GM23338 (cell line): ENCODE results near the gene NDUFB4. TPM values are rescaled to one million over a fixed set of nuclear protein-coding genes. Genes with fewer than 3 reads are reported as not detected.

Experiments used
- ATAC-seq: fragments of 200-7000 bp; cut with Tn5 transposase; 3 replicates; pipeline ENCODE4 v1.9.1; 2020
- DNase-seq: peaks from one replicate; pipeline ENCODE4 v3.0.0-alpha.2; 2015; ENCODE audit warnings: low spot score
- H2AFZ ChIP-seq: fragments of 200-600 bp; sonication (generic); 2 replicates; pipeline ENCODE4 v1.8.0; 2016; ENCODE audit warnings: antibody characterized with exemption, mild to moderate bottlenecking, moderate library complexity
- H3F3A ChIP-seq: fragments of 200-600 bp; sonication (generic); replicated peaks from 2 replicates; pipeline ENCODE4 v1.8.0; 2017; ENCODE audit warnings: antibody characterized with exemption, mixed run types, low read depth
- H3K27ac ChIP-seq: fragments of 200-600 bp; sonication (generic); 2 replicates; pipeline ENCODE4 v1.6.1; 2016; ENCODE audit warnings: low read depth
- H3K27me3 ChIP-seq: fragments of 200-600 bp; sonication (generic); 2 replicates; pipeline ENCODE4 v1.8.0; 2016; ENCODE audit warnings: mild to moderate bottlenecking, mixed run types, moderate library complexity; ENCODE audit not compliant: insufficient read depth
- H3K36me3 ChIP-seq: fragments of 200-600 bp; sonication (generic); 2 replicates; pipeline ENCODE4 v1.8.0; 2016; ENCODE audit warnings: mild to moderate bottlenecking; ENCODE audit not compliant: insufficient read depth
- H3K4me1 ChIP-seq: fragments of 200-600 bp; sonication (generic); 2 replicates; pipeline ENCODE4 v1.8.0; 2016; ENCODE audit warnings: mild to moderate bottlenecking, moderate library complexity; ENCODE audit not compliant: insufficient read depth
- H3K4me2 ChIP-seq: fragments of 200-600 bp; sonication (generic); 2 replicates; pipeline ENCODE4 v1.7.1; 2017; ENCODE audit warnings: mixed run types
- H3K4me3 ChIP-seq: fragments of 200-600 bp; sonication (generic); 2 replicates; pipeline ENCODE4 v1.6.1; 2016; ENCODE audit warnings: mixed run types
- H3K79me2 ChIP-seq: fragments of 200-600 bp; sonication (generic); replicated peaks from 2 replicates; pipeline ENCODE4 v1.8.0; 2017; ENCODE audit warnings: mild to moderate bottlenecking; ENCODE audit not compliant: insufficient read depth
- H3K9me2 ChIP-seq: fragments of 200-600 bp; sonication (generic); 2 replicates; pipeline ENCODE4 v1.8.0; 2017; ENCODE audit not compliant: insufficient read depth
- H4K20me1 ChIP-seq: fragments of 200-600 bp; sonication (generic); replicated peaks from 2 replicates; pipeline ENCODE4 v1.8.0; 2017; ENCODE audit warnings: mild to moderate bottlenecking; ENCODE audit not compliant: insufficient read depth
- H3K27ac Mint-ChIP-seq: 2 replicates; pipeline ENCODE4 v1.8.0; 2020; ENCODE audit warnings: inconsistent platforms, mild to moderate bottlenecking, moderate library complexity, mixed read lengths
- H3K27me3 Mint-ChIP-seq: 3 replicates; pipeline ENCODE4 v1.8.0; 2022; ENCODE audit warnings: low read depth, mild to moderate bottlenecking, moderate library complexity, mixed read lengths, inconsistent platforms; ENCODE audit not compliant: insufficient read depth, poor library complexity
- H3K36me3 Mint-ChIP-seq: 3 replicates; pipeline ENCODE4 v1.8.0; 2021; ENCODE audit warnings: low read depth, mild to moderate bottlenecking, inconsistent platforms, moderate library complexity, mixed read lengths
- H3K4me1 Mint-ChIP-seq: 3 replicates; pipeline ENCODE4 v1.8.0; 2020; ENCODE audit warnings: mild to moderate bottlenecking, inconsistent platforms, mixed read lengths
- H3K4me3 Mint-ChIP-seq: 3 replicates; pipeline ENCODE4 v1.8.0; 2021; ENCODE audit warnings: moderate library complexity, mild to moderate bottlenecking, inconsistent platforms, mixed read lengths
- H3K9me3 Mint-ChIP-seq: 3 replicates; pipeline ENCODE4 v1.8.0; 2020; ENCODE audit warnings: moderate library complexity, mild to moderate bottlenecking, inconsistent platforms, mixed read lengths
- CTCF ChIP-seq, 2 experiments: fragments of 200-600 bp in 1 of 2; sonication (generic) in 1 of 2; conservative IDR thresholded peaks; 2 replicates each; pipeline versions ENCODE4 v1.5.1 to v1.6.1; 2016 to 2017; ENCODE audit warnings: antibody characterized with exemption in 2 of 2, low read depth in 2 of 2, mild to moderate bottlenecking in 2 of 2, moderate library complexity in 1 of 2
- ETS1 ChIP-seq: IDR thresholded peaks from 2 replicates; pipeline ENCODE4 v1.6.1; 2016; ENCODE audit warnings: antibody characterized with exemption
- EZH2phosphoT487 ChIP-seq: fragments of 200-600 bp; sonication (generic); IDR thresholded peaks from one replicate; pipeline ENCODE4 v1.8.1; 2018; ENCODE audit warnings: antibody characterized with exemption; ENCODE audit not compliant: unreplicated experiment
- NANOG ChIP-seq: IDR thresholded peaks from 2 replicates; pipeline ENCODE4 v1.6.1; 2016; ENCODE audit warnings: antibody characterized with exemption, borderline replicate concordance
- STAT1 ChIP-seq: IDR thresholded peaks from one replicate; pipeline ENCODE4 v1.6.1; 2016; ENCODE audit warnings: antibody characterized with exemption; ENCODE audit not compliant: unreplicated experiment
- ZNF462 ChIP-seq: fragments of 250-450 bp; sonication (Bioruptor Pico); IDR thresholded peaks from 2 replicates; pipeline ENCODE4 v1.5.0; 2020; ENCODE audit warnings: mild to moderate bottlenecking, moderate library complexity
- polyA plus RNA-seq: library from polyadenylated mRNA; unstranded; fragments of >200 nt; fragmentation: Nextera tagmentation; extraction: Ambion mirVana; gene quantifications from 2 replicates; pipeline ENCODE4 v1.2.1, GENCODE V29; 2016
- total RNA-seq: library from RNA; depleted of rRNA; stranded (reverse); fragments of >200 nt; shearing (Covaris generic); gene quantifications from 2 replicates; pipeline ENCODE4 v1.2.3, GENCODE V29; 2014

NDUFB4 gene
- total and polyA plus RNA-seq, 2 experiments from 2014 or later = 199 to 716 TPM

GRCh38 chr3:120645083-120645845 is 49.1 kb downstream of the NDUFB4 start:
- peak overlapping the region; percentile 83; the same call in 1 of the 2 replicates for H2AFZ ChIP-seq
- H3K27ac Mint-ChIP-seq = no peak overlapping the region
- peaks cover 7% of the 10 kb centered on the region for H3K27me3 Mint-ChIP-seq

GRCh38 chr3:120646771-120647432 is 50.8 kb downstream of the NDUFB4 start:
- ATAC-seq (no peak), DNase-seq (no peak)
- H3K36me3 Mint-ChIP-seq = no peaks in the 10 kb centered on the region
- H3K4me2 ChIP-seq = no peak overlapping the region
- no peak overlapping the region for H3K27ac Mint-ChIP-seq
- no peaks in the 10 kb centered on the region for H3K4me1 ChIP-seq
- no peaks in the 10 kb centered on the region for H3F3A ChIP-seq
- no peaks in the 10 kb centered on the region; the same call in 2 of the 3 replicates for H3K9me3 Mint-ChIP-seq
- no peak overlapping the region for H3K4me3 ChIP-seq
- TF ChIP-seq ZNF462 (CRISPR knock-in tag) = no peak
- no peak for TF ChIP-seq STAT1
- TF ChIP-seq EZH2phosphoT487 = no peak
- TF ChIP-seq CTCF (conservative IDR thresholded peaks at IDR 0.05; ENCODE audit: low read depth in 2 of 2) = no peak
- TF ChIP-seq ETS1 = no peak
- no peak for TF ChIP-seq NANOG
- H3K9me2 ChIP-seq = peaks cover 4% of the 10 kb centered on the region
- no peaks in the 10 kb centered on the region for H3K27me3 ChIP-seq
- peak overlapping the region; percentile 66 for H2AFZ ChIP-seq
- peaks cover 7% of the 10 kb centered on the region for H3K27me3 Mint-ChIP-seq
- H3K27ac ChIP-seq = no peak overlapping the region
- H3K79me2 ChIP-seq = no peaks in the 10 kb centered on the region
- H4K20me1 ChIP-seq = no peaks in the 10 kb centered on the region
- H3K4me1 Mint-ChIP-seq = peaks cover 9% of the 10 kb centered on the region; the same call in 2 of the 3 replicates
- no peak overlapping the region for H3K4me3 Mint-ChIP-seq
- no peaks in the 10 kb centered on the region for H3K36me3 ChIP-seq

More at GRCh38 chr3:120645083-120645845, 49.1 kb downstream of the NDUFB4 start:
- Histone ChIP-seq H3K4me2 (no peak overlapping the region), H4K20me1 (no peaks in the 10 kb centered on the region), H3K9me2 (peaks cover 7% of the 10 kb centered on the region), H3K27me3 (no peaks in the 10 kb centered on the region), H3K4me3 (no peak overlapping the region), H3K27ac (no peak overlapping the region), H3F3A (no peaks in the 10 kb centered on the region), H3K36me3 (no peaks in the 10 kb centered on the region), H3K79me2 (no peaks in the 10 kb centered on the region), H3K4me1 (no peaks in the 10 kb centered on the region)
- ATAC-seq = no peak
- Mint-ChIP-seq H3K36me3 (no peaks in the 10 kb centered on the region), H3K9me3 (no peaks in the 10 kb centered on the region), H3K4me1 (peaks cover 9% of the 10 kb centered on the region; the same call in 2 of the 3 replicates), H3K4me3 (no peak overlapping the region)
- DNase-seq = no peak
- TF ChIP-seq NANOG (no peak), ETS1 (no peak), EZH2phosphoT487 (no peak)
